GM23338 (cell line): ENCODE data around the gene UBQLN1. TPM values are rescaled to one million over a fixed set of nuclear protein-coding genes. Genes with fewer than 3 reads are reported as not detected.
A peak's percentile ranks its signal among the peaks of the same experiment; 100 is the strongest.
"Not testable (repeated sequence)": the region's sequence is repeated elsewhere in the genome, so short reads cannot be mapped to it uniquely, and the experiment has no call there.

ENCODE experiments used
- ATAC-seq: fragments of 200-7000 bp; cut with Tn5 transposase; 3 replicates; pipeline ENCODE4 v1.9.1; 2020
- DNase-seq: peaks from one replicate; pipeline ENCODE4 v3.0.0-alpha.2; 2015; ENCODE audit warnings: low spot score
- H2AFZ ChIP-seq: fragments of 200-600 bp; sonication (generic); 2 replicates; pipeline ENCODE4 v1.8.0; 2016; ENCODE audit warnings: antibody characterized with exemption, mild to moderate bottlenecking, moderate library complexity
- H3F3A ChIP-seq: fragments of 200-600 bp; sonication (generic); replicated peaks from 2 replicates; pipeline ENCODE4 v1.8.0; 2017; ENCODE audit warnings: antibody characterized with exemption, mixed run types, low read depth
- H3K27ac ChIP-seq: fragments of 200-600 bp; sonication (generic); 2 replicates; pipeline ENCODE4 v1.6.1; 2016; ENCODE audit warnings: low read depth
- H3K27me3 ChIP-seq: fragments of 200-600 bp; sonication (generic); 2 replicates; pipeline ENCODE4 v1.8.0; 2016; ENCODE audit warnings: mild to moderate bottlenecking, mixed run types, moderate library complexity; ENCODE audit not compliant: insufficient read depth
- H3K36me3 ChIP-seq: fragments of 200-600 bp; sonication (generic); 2 replicates; pipeline ENCODE4 v1.8.0; 2016; ENCODE audit warnings: mild to moderate bottlenecking; ENCODE audit not compliant: insufficient read depth
- H3K4me1 ChIP-seq: fragments of 200-600 bp; sonication (generic); 2 replicates; pipeline ENCODE4 v1.8.0; 2016; ENCODE audit warnings: mild to moderate bottlenecking, moderate library complexity; ENCODE audit not compliant: insufficient read depth
- H3K4me2 ChIP-seq: fragments of 200-600 bp; sonication (generic); 2 replicates; pipeline ENCODE4 v1.7.1; 2017; ENCODE audit warnings: mixed run types
- H3K4me3 ChIP-seq: fragments of 200-600 bp; sonication (generic); 2 replicates; pipeline ENCODE4 v1.6.1; 2016; ENCODE audit warnings: mixed run types
- H3K79me2 ChIP-seq: fragments of 200-600 bp; sonication (generic); replicated peaks from 2 replicates; pipeline ENCODE4 v1.8.0; 2017; ENCODE audit warnings: mild to moderate bottlenecking; ENCODE audit not compliant: insufficient read depth
- H3K9me2 ChIP-seq: fragments of 200-600 bp; sonication (generic); 2 replicates; pipeline ENCODE4 v1.8.0; 2017; ENCODE audit not compliant: insufficient read depth
- H4K20me1 ChIP-seq: fragments of 200-600 bp; sonication (generic); replicated peaks from 2 replicates; pipeline ENCODE4 v1.8.0; 2017; ENCODE audit warnings: mild to moderate bottlenecking; ENCODE audit not compliant: insufficient read depth
- H3K27ac Mint-ChIP-seq: 2 replicates; pipeline ENCODE4 v1.8.0; 2020; ENCODE audit warnings: inconsistent platforms, mild to moderate bottlenecking, moderate library complexity, mixed read lengths
- H3K27me3 Mint-ChIP-seq: 3 replicates; pipeline ENCODE4 v1.8.0; 2022; ENCODE audit warnings: low read depth, mild to moderate bottlenecking, moderate library complexity, mixed read lengths, inconsistent platforms; ENCODE audit not compliant: insufficient read depth, poor library complexity
- H3K36me3 Mint-ChIP-seq: 3 replicates; pipeline ENCODE4 v1.8.0; 2021; ENCODE audit warnings: low read depth, mild to moderate bottlenecking, inconsistent platforms, moderate library complexity, mixed read lengths
- H3K4me1 Mint-ChIP-seq: 3 replicates; pipeline ENCODE4 v1.8.0; 2020; ENCODE audit warnings: mild to moderate bottlenecking, inconsistent platforms, mixed read lengths
- H3K4me3 Mint-ChIP-seq: 3 replicates; pipeline ENCODE4 v1.8.0; 2021; ENCODE audit warnings: moderate library complexity, mild to moderate bottlenecking, inconsistent platforms, mixed read lengths
- H3K9me3 Mint-ChIP-seq: 3 replicates; pipeline ENCODE4 v1.8.0; 2020; ENCODE audit warnings: moderate library complexity, mild to moderate bottlenecking, inconsistent platforms, mixed read lengths
- CTCF ChIP-seq, 2 experiments: fragments of 200-600 bp in 1 of 2; sonication (generic) in 1 of 2; conservative IDR thresholded peaks; 2 replicates each; pipeline versions ENCODE4 v1.5.1 to v1.6.1; 2016 to 2017; ENCODE audit warnings: antibody characterized with exemption in 2 of 2, low read depth in 2 of 2, mild to moderate bottlenecking in 2 of 2, moderate library complexity in 1 of 2
- POLR2AphosphoS5 ChIP-seq: IDR thresholded peaks from 2 replicates; pipeline ENCODE4 v1.6.1; 2016; ENCODE audit warnings: antibody characterized with exemption, low read depth
- ZNF462 ChIP-seq: fragments of 250-450 bp; sonication (Bioruptor Pico); IDR thresholded peaks from 2 replicates; pipeline ENCODE4 v1.5.0; 2020; ENCODE audit warnings: mild to moderate bottlenecking, moderate library complexity
- polyA plus RNA-seq: library from polyadenylated mRNA; unstranded; fragments of >200 nt; fragmentation: Nextera tagmentation; extraction: Ambion mirVana; gene quantifications from 2 replicates; pipeline ENCODE4 v1.2.1, GENCODE V29; 2016
- total RNA-seq: library from RNA; depleted of rRNA; stranded (reverse); fragments of >200 nt; shearing (Covaris generic); gene quantifications from 2 replicates; pipeline ENCODE4 v1.2.3, GENCODE V29; 2014

Gene UBQLN1
- total and polyA plus RNA-seq, 2 experiments from 2014 or later = 90.5 to 168 TPM

GRCh38 chr9:83706676-83707517, 861 bp downstream of the UBQLN1 start:
- H3K27me3 ChIP-seq = no peaks in the 10 kb centered on the region
- H3K27ac Mint-ChIP-seq = peak overlapping the region; percentile 94
- peaks cover 54% of the 10 kb centered on the region for H3K79me2 ChIP-seq
- peaks cover 2% of the 10 kb centered on the region; the same call in 2 of the 3 replicates for H3K9me3 Mint-ChIP-seq
- H3K4me3 Mint-ChIP-seq = peak overlapping the region; percentile 87
- peaks cover 20% of the 10 kb centered on the region for H3K4me1 Mint-ChIP-seq
- peaks cover 34% of the 10 kb centered on the region for H4K20me1 ChIP-seq
- H3K4me1 ChIP-seq = peaks cover 6% of the 10 kb centered on the region; the same call in 1 of the 2 replicates
- no peaks in the 10 kb centered on the region for H3K9me2 ChIP-seq
- peaks cover 26% of the 10 kb centered on the region; the same call in 2 of the 3 replicates for H3K36me3 Mint-ChIP-seq
- DNase-seq (peak; percentile 84), ATAC-seq (peak; percentile 79)
- no peaks in the 10 kb centered on the region for H3F3A ChIP-seq
- no peaks in the 10 kb centered on the region for H3K36me3 ChIP-seq
- peak overlapping the region; percentile 92 for H3K27ac ChIP-seq
- H3K27me3 Mint-ChIP-seq = no peaks in the 10 kb centered on the region
- peak overlapping the region; percentile 65 for H3K4me3 ChIP-seq
- TF ChIP-seq CTCF (conservative IDR thresholded peaks at IDR 0.05; ENCODE audit: low read depth in 2 of 2) (no peak), POLR2AphosphoS5 (peak; percentile 61), ZNF462 (CRISPR knock-in tag) (no peak)
- H3K4me2 ChIP-seq = peak overlapping the region; percentile 75
- H2AFZ ChIP-seq = no peak overlapping the region

GRCh38 chr9:83705219-83705651, 2.5 kb downstream of the UBQLN1 start:
- ATAC-seq, H3K27ac ChIP-seq, H3K36me3 ChIP-seq, H3F3A ChIP-seq, DNase-seq, H3K27me3 Mint-ChIP-seq, H3K9me3 Mint-ChIP-seq, H3K9me2 ChIP-seq, H3K4me1 ChIP-seq, H2AFZ ChIP-seq, H3K27me3 ChIP-seq, H3K27ac Mint-ChIP-seq: not testable (repeated sequence)
- Histone ChIP-seq H3K4me3 (peak overlapping the region; percentile 65), H3K79me2 (peaks cover 71% of the 10 kb centered on the region), H4K20me1 (peaks cover 47% of the 10 kb centered on the region), H3K4me2 (peak overlapping the region; percentile 75; the same call in 1 of the 2 replicates)
- H3K36me3 Mint-ChIP-seq = peaks cover 26% of the 10 kb centered on the region; the same call in 2 of the 3 replicates
- peaks cover 33% of the 10 kb centered on the region for H3K4me1 Mint-ChIP-seq
- H3K4me3 Mint-ChIP-seq = peak overlapping the region; percentile 87
